AG09309 (cell line): Measurements from ENCODE around the gene MSH5.

Experiments used
- DNase-seq: peaks from one replicate; pipeline ENCODE4 v3.0.0-alpha.2; 2010; ENCODE audit warnings: low read depth
- H3K4me3 ChIP-seq: 2 replicates; pipeline ENCODE4 v1.5.1; 2011; ENCODE audit warnings: mild to moderate bottlenecking, low read depth, low read length, moderate library complexity; ENCODE audit not compliant: control insufficient read depth
- CTCF ChIP-seq: IDR thresholded peaks from 2 replicates; pipeline ENCODE4 v1.5.1; 2011; ENCODE audit warnings: mild to moderate bottlenecking, low read depth, low read length, inconsistent platforms; ENCODE audit not compliant: insufficient read depth, control insufficient read depth; ENCODE audit errors: missing control alignments

Gene MSH5

DNA sequence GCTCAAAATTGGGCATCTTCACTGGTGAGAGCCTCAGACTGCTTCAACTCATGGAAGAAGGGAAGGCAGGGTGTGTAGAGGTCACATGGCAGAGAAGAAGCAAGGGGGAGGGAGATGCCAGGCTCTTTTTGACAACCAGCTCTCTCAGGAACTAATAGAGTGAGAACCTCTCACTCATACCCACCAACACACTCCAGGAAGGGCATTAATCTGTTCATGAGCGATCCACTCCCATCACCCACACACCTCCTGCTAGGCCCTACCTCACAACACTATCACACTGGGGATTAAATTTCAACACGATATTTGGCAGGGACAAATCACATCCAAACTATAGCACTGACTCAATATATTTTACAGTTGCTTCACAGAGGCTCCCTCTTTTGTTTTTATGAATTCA is 2.0 kb downstream of the MSH5 start:
- TF ChIP-seq CTCF: no peak
- no peak overlapping the region for H3K4me3 ChIP-seq
- no peak for DNase-seq

GRCh38 chr6:31742894-31743293 is 3.1 kb downstream of the MSH5 start:
- no peak for TF ChIP-seq CTCF
- H3K4me3 ChIP-seq: no peak overlapping the region
- no peak for DNase-seq

DNA sequence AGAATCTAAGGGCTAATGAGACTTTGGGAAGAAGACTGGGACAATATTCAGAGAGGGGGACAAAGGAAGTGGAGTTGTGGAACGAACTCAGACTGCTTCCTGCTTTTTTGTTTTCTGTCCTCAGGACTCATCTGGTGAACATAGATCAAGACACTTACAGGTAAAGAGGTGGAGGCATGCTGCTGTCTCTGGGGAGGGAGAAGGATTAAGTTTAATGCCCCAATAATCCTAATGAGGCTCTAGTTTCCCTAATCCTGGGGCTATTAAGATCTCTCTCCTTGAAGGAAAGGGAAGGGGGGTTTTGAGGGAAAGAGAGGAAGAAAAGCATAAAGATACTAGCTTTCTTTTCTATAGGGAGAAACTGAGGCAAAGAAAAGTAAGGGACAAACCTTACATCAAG is 4.6 kb downstream of the MSH5 start:
- no peak for TF ChIP-seq CTCF
- no peak overlapping the region for H3K4me3 ChIP-seq
- DNase-seq: no peak

- no peak for DNase-seq
- TF ChIP-seq CTCF: no peak
Measured at GRCh38 chr6:31749301-31750036, 9.7 kb downstream of the MSH5 start.

GRCh38 chr6:31750411-31751022 is 10.7 kb downstream of the MSH5 start:
- DNase-seq: no peak
- no peak overlapping the region for H3K4me3 ChIP-seq
- TF ChIP-seq CTCF: no peak

More at GRCh38 chr6:31749301-31750036, 9.7 kb downstream of the MSH5 start:
- H3K4me3 ChIP-seq: no peak overlapping the region

GRCh38 chr6:31752739-31753319 is 13.0 kb downstream of the MSH5 start:
- no peak for TF ChIP-seq CTCF
- DNase-seq: no peak
- H3K4me3 ChIP-seq: no peak overlapping the region
